Stimulated activated CD8-positive, alpha-beta memory T cell treated with anti-CD3 and anti-CD28 coated beads, Interleukin-4, amount 100 ng/mL, for 4 hours (primary cell): ENCODE data around the gene EHD4.

Experiments used
- DNase-seq, 2 donors: peaks; one replicate each; pipeline ENCODE4 v3.0.0-alpha.2; 2020; ENCODE audit warnings: low read depth in 2 of 2, low spot score in 1 of 2

Gene EHD4

GRCh38 chr15:41995476-41995855 is 23.1 kb upstream of the EHD4 start:
- DNase-seq = no peak

- no peak for DNase-seq
Measured at GRCh38 chr15:41994772-41995475, 22.6 kb upstream of the EHD4 start.

DNA sequence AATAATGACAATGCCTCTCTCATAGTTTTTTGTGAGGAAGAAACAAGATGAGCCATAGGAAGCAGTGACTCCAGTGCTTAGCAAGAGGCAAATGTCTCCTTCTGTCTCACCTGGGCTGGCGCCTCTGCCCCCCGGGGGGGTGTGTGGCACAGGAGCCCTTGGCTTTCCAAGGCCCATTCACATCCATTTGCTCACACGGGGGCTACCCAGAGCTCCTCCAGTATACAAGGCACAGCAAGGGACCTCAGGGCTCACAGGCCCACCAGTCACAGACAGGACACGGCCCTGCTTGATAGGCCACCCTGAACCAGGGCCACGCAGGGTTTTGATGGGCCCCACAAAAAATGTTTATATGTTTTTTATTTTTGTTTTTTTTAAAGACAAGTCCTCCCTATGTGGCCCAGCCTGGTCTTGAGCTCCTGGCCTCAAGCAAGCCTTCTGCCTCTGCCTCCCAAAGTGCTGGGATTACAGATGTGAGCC is 21.9 kb upstream of the EHD4 start:
- no peak for DNase-seq

- no peak for DNase-seq
Measured at GRCh38 chr15:41993472-41994170, 21.3 kb upstream of the EHD4 start.

GRCh38 chr15:41992803-41993190 is 20.4 kb upstream of the EHD4 start:
- DNase-seq = no peak

DNA sequence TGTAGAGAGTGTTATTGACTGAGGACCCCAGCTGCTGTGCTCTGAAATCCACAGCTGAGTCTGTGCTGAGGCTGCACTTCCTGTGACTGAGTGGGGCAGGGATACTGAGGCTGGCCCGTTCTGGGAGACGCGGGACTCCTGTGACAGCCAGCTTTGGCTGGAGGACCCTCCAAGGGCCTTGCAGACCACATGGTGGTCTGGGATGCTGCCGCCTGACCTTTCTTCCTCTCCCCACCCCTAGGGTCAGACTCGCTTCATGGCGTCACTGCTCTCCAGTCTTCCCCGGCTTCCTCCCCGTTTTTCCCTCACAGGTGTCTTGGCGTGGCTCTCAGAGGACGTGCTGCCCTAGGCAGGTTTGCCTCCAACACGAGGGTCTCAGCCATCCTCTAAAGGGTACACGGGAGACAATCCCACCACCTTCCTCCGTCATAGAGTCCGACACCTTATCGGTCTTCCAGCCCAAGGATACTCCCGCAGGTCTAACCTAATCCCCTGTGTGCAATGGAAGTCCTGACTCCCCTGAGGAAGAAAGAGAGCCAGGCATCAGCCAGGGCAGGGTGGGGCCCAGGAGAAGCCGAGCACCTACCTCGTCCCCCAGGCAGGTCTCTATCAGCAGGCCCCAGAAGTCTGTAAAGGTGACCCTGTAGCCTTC is 19.9 kb upstream of the EHD4 start:
- no peak for DNase-seq

DNA sequence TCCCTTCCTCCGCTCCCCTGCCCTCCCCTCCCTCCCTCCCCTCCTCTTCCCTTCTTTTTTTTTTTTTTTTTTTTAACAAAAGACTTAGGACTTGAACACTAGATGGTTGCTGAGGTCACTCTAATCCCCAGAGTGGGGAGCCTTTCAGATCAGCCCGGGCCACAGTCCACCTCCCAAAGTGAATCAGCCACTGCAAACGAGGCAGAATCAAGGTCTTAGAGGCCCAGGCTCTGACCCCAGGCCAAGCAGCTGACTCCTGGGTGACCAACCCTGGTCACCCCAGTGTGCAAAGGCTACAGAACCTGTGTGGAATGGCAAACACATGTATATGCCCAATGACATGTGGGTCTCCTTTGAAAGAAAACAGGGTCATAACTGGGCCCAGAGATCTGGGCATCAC is 18.3 kb upstream of the EHD4 start:
- DNase-seq = no peak

DNA sequence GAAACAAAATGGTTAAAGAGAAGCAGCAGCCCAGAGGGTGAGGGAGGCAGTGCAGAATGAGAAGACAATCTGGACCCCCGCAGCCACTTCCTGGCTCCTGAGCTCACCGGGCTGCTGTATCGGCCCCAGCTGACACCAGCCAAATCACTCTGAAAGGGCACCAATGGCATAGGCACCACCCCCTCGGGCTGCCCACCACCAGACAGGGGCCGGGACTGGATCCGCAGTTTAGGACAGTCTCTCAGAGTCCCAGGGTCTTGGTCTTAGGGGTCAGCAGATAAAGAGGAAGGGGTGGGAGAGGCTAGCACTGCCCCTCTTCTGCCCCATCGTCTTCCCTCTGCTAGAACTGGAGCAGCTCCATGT is 17.9 kb upstream of the EHD4 start:
- DNase-seq = no peak

- peak; percentile 54 to 83 for DNase-seq
Measured at GRCh38 chr15:41989573-41990242, 17.4 kb upstream of the EHD4 start.

DNA sequence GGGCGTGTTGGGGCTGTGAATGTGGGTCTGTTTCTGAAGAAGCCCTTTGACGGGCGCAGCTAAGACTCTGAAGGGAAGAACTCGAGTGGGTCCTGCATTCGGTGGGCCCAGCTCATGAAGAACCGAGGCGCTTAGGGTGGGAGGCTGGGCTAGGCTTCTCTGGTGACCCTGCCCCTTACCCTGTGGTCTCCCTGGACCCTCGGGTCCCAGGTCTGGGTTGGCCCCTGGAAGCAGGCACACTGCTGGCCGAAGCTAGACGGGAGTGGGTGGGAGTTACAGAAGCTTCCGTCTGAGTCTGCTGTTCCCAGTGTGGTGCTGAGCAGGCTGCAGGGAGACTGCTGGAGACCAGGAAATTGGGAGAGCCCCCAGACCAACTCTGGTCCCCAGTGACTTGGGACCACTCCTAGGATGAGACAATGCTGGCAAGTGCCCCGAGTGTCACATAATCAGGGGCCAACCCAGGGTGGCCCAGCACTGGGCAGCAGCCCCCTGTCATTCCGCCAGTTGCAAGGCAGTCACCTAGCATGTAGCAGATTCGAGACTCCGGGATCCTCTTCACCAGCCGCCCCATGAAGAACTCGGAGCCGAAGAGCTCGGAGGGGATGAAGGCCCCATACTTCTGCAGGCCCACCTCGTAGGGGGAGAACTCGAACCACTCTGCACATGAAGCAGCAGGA is 16.7 kb upstream of the EHD4 start:
- no peak for DNase-seq

DNA sequence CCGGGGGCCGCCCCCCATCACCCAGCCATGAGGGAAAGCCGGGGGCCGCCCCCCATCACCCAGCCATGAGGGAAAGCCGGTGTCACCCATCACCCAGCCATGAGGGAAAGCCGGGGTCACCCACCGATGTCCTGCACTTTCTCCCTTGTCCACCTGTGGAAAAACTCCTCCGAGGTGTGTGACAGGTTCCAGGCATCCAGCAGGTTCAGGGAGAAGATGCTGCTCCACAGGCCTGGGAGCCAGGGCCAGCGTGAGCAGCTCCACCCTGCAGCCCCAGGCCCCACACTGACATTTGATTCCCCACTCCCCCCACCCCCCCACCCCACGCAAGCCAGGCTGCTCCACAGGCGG is 15.5 kb upstream of the EHD4 start:
- DNase-seq = no peak

- DNase-seq = no peak
Measured at GRCh38 chr15:41987246-41987924, 15.0 kb upstream of the EHD4 start.

GRCh38 chr15:41985236-41986160 is 13.1 kb upstream of the EHD4 start:
- DNase-seq = no peak

GRCh38 chr15:41984622-41985021 is 12.3 kb upstream of the EHD4 start:
- DNase-seq = no peak

- no peak for DNase-seq
Measured at GRCh38 chr15:41983621-41984571, 11.5 kb upstream of the EHD4 start.

- no peak for DNase-seq
Measured at GRCh38 chr15:41983221-41983620, 10.9 kb upstream of the EHD4 start.

GRCh38 chr15:41982133-41982930 is 10.0 kb upstream of the EHD4 start:
- DNase-seq = no peak
